ENCODE measurements around the gene CBX4.

CBX4 gene

GRCh38 chr17:79857095-79857494, 17.9 kb upstream of the CBX4 start:
- Histone ChIP-seq H3K9me3 (ENCODE audit: control insufficient read depth, insufficient read depth, low read depth, low read length) (no peaks in the 10 kb centered on the region), H3K4me3 (ENCODE audit: low read depth, low read length) (no peak overlapping the region), H3K27ac (ENCODE audit: extremely low read depth, low read depth, low read length) (no peak overlapping the region), H3K36me3 (ENCODE audit: control insufficient read depth in 2 of 2, insufficient read depth in 1 of 2, low read length in 2 of 2) (no peaks in the 10 kb centered on the region), H3K4me1 (ENCODE audit: control insufficient read depth, insufficient read depth, low read length) (no peaks in the 10 kb centered on the region)
- ChIA-PET CTCF (interaction anchor here (0.5 to 3.2 kb wide), 4 partner anchors 12 to 967 kb away, joined by 3 to 34 read pairs (median 4); no protein-coding TSS in a partner anchor), POLR2A (no interaction called here)
- no peak for TF ChIP-seq KLF7 (tag by site-specific recombination; IDR thresholded peaks at IDR 0.05; ENCODE audit: borderline replicate concordance)
- TF ChIP-seq ZNF549 (tag by site-specific recombination; IDR thresholded peaks at IDR 0.05) = no peak
- TF ChIP-seq, protein P1, sequence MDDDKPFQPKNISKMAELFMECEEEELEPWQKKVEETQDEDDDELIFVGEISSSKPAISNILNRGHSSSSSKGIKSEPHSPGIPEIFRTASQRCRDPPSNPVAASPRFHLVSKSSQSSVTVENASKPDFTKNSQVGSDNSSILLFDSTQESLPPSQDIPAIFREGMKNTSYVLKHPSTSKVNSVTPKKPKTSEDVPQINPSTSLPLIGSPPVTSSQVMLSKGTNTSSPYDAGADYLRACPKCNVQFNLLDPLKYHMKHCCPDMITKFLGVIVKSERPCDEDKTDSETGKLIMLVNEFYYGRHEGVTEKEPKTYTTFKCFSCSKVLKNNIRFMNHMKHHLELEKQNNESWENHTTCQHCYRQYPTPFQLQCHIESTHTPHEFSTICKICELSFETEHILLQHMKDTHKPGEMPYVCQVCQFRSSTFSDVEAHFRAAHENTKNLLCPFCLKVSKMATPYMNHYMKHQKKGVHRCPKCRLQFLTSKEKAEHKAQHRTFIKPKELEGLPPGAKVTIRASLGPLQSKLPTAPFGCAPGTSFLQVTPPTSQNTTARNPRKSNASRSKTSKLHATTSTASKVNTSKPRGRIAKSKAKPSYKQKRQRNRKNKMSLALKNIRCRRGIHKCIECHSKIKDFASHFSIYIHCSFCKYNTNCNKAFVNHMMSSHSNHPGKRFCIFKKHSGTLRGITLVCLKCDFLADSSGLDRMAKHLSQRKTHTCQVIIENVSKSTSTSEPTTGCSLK (tag by site-specific recombination; IDR thresholded peaks at IDR 0.05) = no peak
- TF ChIP-seq ZNF24 (tag by site-specific recombination; IDR thresholded peaks at IDR 0.05) = no peak
- TF ChIP-seq ZNF530 (tag by site-specific recombination; IDR thresholded peaks at IDR 0.05; ENCODE audit: low read depth) = no peak
- no peak for TF ChIP-seq ZFP69B (tag by site-specific recombination; IDR thresholded peaks at IDR 0.05)
- no peak for TF ChIP-seq ZFP41 (tag by site-specific recombination; IDR thresholded peaks at IDR 0.05; ENCODE audit: borderline replicate concordance)
- no peak for TF ChIP-seq ZNF664 (tag by site-specific recombination; IDR thresholded peaks at IDR 0.05)
- TF ChIP-seq, protein P2, sequence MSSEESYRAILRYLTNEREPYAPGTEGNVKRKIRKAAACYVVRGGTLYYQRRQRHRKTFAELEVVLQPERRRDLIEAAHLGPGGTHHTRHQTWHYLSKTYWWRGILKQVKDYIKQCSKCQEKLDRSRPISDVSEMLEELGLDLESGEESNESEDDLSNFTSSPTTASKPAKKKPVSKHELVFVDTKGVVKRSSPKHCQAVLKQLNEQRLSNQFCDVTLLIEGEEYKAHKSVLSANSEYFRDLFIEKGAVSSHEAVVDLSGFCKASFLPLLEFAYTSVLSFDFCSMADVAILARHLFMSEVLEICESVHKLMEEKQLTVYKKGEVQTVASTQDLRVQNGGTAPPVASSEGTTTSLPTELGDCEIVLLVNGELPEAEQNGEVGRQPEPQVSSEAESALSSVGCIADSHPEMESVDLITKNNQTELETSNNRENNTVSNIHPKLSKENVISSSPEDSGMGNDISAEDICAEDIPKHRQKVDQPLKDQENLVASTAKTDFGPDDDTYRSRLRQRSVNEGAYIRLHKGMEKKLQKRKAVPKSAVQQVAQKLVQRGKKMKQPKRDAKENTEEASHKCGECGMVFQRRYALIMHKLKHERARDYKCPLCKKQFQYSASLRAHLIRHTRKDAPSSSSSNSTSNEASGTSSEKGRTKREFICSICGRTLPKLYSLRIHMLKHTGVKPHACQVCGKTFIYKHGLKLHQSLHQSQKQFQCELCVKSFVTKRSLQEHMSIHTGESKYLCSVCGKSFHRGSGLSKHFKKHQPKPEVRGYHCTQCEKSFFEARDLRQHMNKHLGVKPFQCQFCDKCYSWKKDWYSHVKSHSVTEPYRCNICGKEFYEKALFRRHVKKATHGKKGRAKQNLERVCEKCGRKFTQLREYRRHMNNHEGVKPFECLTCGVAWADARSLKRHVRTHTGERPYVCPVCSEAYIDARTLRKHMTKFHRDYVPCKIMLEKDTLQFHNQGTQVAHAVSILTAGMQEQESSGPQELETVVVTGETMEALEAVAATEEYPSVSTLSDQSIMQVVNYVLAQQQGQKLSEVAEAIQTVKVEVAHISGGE (tag by site-specific recombination; conservative IDR thresholded peaks at IDR 0.05; ENCODE audit: low read depth) = no peak
- TF ChIP-seq ZNF394 (tag by site-specific recombination; IDR thresholded peaks at IDR 0.05; ENCODE audit: borderline replicate concordance) = no peak
- no peak for TF ChIP-seq ZNF529 (tag by site-specific recombination; IDR thresholded peaks at IDR 0.05; ENCODE audit: insufficient replicate concordance)
- TF ChIP-seq KLF10 (tag by site-specific recombination; IDR thresholded peaks at IDR 0.05) = no peak
- TF ChIP-seq, protein P3, sequence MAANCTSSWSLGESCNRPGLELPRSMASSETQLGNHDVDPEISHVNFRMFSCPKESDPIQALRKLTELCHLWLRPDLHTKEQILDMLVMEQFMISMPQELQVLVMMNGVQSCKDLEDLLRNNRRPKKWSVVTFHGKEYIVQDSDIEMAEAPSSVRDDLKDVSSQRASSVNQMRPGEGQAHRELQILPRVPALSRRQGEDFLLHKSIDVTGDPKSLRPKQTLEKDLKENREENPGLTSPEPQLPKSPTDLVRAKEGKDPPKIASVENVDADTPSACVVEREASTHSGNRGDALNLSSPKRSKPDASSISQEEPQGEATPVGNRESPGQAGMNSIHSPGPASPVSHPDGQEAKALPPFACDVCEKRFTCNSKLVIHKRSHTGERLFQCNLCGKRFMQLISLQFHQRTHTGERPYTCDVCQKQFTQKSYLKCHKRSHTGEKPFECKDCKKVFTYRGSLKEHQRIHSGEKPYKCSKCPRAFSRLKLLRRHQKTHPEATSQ (tag by site-specific recombination; IDR thresholded peaks at IDR 0.05) = no peak
- TF ChIP-seq ZNF600 (tag by site-specific recombination; IDR thresholded peaks at IDR 0.05) = no peak

DNA sequence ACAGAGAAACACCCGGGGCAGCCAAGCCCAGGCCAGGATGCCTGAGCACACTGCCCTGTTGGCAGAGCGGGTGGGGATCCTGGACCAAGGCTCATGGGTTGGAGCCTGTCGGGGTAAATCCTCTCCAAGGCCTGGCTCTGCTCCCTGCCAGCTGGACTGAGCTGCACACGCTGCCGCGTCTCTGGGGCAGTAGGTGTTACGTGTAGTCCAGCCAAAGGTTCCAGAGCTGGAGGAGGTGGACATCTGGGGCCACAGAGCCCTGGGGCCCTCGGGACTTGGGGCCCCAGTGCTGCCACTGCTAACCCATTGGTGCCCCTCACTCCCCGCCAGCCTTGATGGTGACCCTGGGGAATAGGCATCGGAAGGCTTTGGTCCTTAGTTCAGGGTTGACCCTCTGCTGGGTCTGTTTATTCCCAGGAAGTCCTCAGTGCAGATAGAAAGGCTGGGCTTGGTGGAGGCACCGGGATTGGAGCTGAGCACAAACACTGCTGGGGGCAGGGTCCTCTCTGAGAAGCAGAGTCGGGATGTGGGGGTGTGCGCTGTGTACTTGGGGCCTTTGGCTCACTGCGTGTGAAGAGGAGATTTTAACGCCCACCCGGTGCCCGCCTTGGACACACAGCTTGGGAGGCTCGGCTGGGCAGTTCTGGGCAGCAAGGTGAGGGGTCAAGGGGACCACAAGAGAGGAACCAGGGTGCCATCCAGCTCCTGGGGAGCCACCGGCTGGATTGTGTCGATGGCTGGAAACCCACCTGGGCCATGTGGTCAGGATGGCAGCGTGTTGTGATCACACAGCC, 16.3 kb upstream of the CBX4 start:
- no peak overlapping the region for H3K27ac ChIP-seq (ENCODE audit: extremely low read depth, low read depth, low read length)
- ChIA-PET POLR2A (interaction anchor here (0.7 to 1.9 kb wide), 2 partner anchors 16 to 52 kb away, joined by 3 to 10 read pairs; partner anchors contain the start of gene CBX4), CTCF (interaction anchor here (1.5 to 3.2 kb wide), 3 partner anchors 10 to 20 kb away, joined by 6 to 34 read pairs (median 19); no protein-coding TSS in a partner anchor)
- no peaks in the 10 kb centered on the region for H3K9me3 ChIP-seq (ENCODE audit: control insufficient read depth, insufficient read depth, low read depth, low read length)
- no peaks in the 10 kb centered on the region for H3K4me1 ChIP-seq (ENCODE audit: control insufficient read depth, insufficient read depth, low read length)
- H3K4me3 ChIP-seq (ENCODE audit: low read depth, low read length) = no peak overlapping the region
- no peaks in the 10 kb centered on the region for H3K36me3 ChIP-seq (ENCODE audit: control insufficient read depth in 2 of 2, insufficient read depth in 1 of 2, low read length in 2 of 2)
- TF ChIP-seq PRDM10 (tag by site-specific recombination; IDR thresholded peaks at IDR 0.05) = no peak
- TF ChIP-seq, protein P4, sequence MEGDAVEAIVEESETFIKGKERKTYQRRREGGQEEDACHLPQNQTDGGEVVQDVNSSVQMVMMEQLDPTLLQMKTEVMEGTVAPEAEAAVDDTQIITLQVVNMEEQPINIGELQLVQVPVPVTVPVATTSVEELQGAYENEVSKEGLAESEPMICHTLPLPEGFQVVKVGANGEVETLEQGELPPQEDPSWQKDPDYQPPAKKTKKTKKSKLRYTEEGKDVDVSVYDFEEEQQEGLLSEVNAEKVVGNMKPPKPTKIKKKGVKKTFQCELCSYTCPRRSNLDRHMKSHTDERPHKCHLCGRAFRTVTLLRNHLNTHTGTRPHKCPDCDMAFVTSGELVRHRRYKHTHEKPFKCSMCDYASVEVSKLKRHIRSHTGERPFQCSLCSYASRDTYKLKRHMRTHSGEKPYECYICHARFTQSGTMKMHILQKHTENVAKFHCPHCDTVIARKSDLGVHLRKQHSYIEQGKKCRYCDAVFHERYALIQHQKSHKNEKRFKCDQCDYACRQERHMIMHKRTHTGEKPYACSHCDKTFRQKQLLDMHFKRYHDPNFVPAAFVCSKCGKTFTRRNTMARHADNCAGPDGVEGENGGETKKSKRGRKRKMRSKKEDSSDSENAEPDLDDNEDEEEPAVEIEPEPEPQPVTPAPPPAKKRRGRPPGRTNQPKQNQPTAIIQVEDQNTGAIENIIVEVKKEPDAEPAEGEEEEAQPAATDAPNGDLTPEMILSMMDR (tag by site-specific recombination; IDR thresholded peaks at IDR 0.05) = no peak
- no peak for TF ChIP-seq PRDM1 (tag by site-specific recombination; IDR thresholded peaks at IDR 0.05)
- TF ChIP-seq, protein P5, sequence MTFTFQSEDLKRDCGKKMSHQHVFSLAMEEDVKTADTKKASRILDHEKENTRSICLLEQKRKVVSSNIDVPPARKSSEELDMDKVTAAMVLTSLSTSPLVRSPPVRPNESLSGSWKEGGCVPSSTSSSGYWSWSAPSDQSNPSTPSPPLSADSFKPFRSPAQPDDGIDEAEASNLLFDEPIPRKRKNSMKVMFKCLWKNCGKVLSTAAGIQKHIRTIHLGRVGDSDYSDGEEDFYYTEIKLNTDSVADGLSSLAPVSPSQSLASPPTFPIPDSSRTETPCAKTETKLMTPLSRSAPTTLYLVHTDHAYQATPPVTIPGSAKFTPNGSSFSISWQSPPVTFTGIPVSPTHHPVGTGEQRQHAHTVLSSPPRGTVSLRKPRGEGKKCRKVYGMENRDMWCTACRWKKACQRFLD (tag by site-specific recombination; IDR thresholded peaks at IDR 0.05) = no peak
- no peak for TF ChIP-seq ZNF311 (tag by site-specific recombination; IDR thresholded peaks at IDR 0.05; ENCODE audit: borderline replicate concordance)
